Measurements from ENCODE around the gene ZNF519. TPM values are rescaled to one million over a fixed set of nuclear protein-coding genes. Genes with fewer than 3 reads are reported as not detected.

ZNF519 gene
- total RNA-seq, 1 donor from 2014 or later = 39.0 TPM

- H3K27me3 Mint-ChIP-seq (ENCODE audit: low read depth) = peaks cover 2% of the 10 kb centered on the region
- TF ChIP-seq CTCF (conservative IDR thresholded peaks at IDR 0.05) = no peak
- peaks cover 28% of the 10 kb centered on the region for H3K9me3 Mint-ChIP-seq
- DNase-seq (ENCODE audit: low read depth, low spot score) = no peak
- H3K4me1 Mint-ChIP-seq = no peaks in the 10 kb centered on the region
- H3K36me3 Mint-ChIP-seq (ENCODE audit: low read depth) = peaks cover 71% of the 10 kb centered on the region
- no peak overlapping the region for H3K27ac Mint-ChIP-seq (ENCODE audit: unreplicated experiment)
- H3K4me3 Mint-ChIP-seq = no peak overlapping the region
Measured at GRCh38 chr18:14104201-14104600, 28.0 kb downstream of the ZNF519 start.

- Mint-ChIP-seq H3K36me3 (ENCODE audit: low read depth) (peaks cover 75% of the 10 kb centered on the region), H3K9me3 (peaks cover 21% of the 10 kb centered on the region)
Measured at GRCh38 chr18:14100503-14101286, 31.5 kb downstream of the ZNF519 start.

GRCh38 chr18:14098428-14098827 lies 33.8 kb downstream of the ZNF519 start:
- Mint-ChIP-seq H3K27ac (ENCODE audit: unreplicated experiment) (no peak overlapping the region), H3K4me3 (no peak overlapping the region), H3K9me3 (peaks cover 10% of the 10 kb centered on the region), H3K27me3 (ENCODE audit: low read depth) (no peaks in the 10 kb centered on the region), H3K4me1 (no peaks in the 10 kb centered on the region), H3K36me3 (ENCODE audit: low read depth) (peaks cover 67% of the 10 kb centered on the region)
- TF ChIP-seq CTCF (conservative IDR thresholded peaks at IDR 0.05) = no peak
- no peak for DNase-seq (ENCODE audit: low read depth, low spot score)

More at GRCh38 chr18:14100503-14101286, 31.5 kb downstream of the ZNF519 start:
- no peak for DNase-seq (ENCODE audit: low read depth, low spot score)
- Mint-ChIP-seq H3K4me3 (no peak overlapping the region), H3K4me1 (no peaks in the 10 kb centered on the region), H3K27ac (ENCODE audit: unreplicated experiment) (no peak overlapping the region), H3K27me3 (ENCODE audit: low read depth) (peaks cover 2% of the 10 kb centered on the region)
- no peak for TF ChIP-seq CTCF (conservative IDR thresholded peaks at IDR 0.05)

- DNase-seq (ENCODE audit: low read depth, low spot score) = no peak
- H3K36me3 Mint-ChIP-seq (ENCODE audit: low read depth) = peaks cover 62% of the 10 kb centered on the region
- no peak overlapping the region for H3K27ac Mint-ChIP-seq (ENCODE audit: unreplicated experiment)
- peaks cover 12% of the 10 kb centered on the region for H3K9me3 Mint-ChIP-seq
- no peak for TF ChIP-seq CTCF (conservative IDR thresholded peaks at IDR 0.05)
- no peaks in the 10 kb centered on the region for H3K4me1 Mint-ChIP-seq
- H3K4me3 Mint-ChIP-seq = no peak overlapping the region
- no peaks in the 10 kb centered on the region for H3K27me3 Mint-ChIP-seq (ENCODE audit: low read depth)
Measured at GRCh38 chr18:14097761-14098160, 34.5 kb downstream of the ZNF519 start.

GRCh38 chr18:14093307-14093915 lies 38.8 kb downstream of the ZNF519 start:
- Mint-ChIP-seq H3K27me3 (ENCODE audit: low read depth) (no peaks in the 10 kb centered on the region), H3K27ac (ENCODE audit: unreplicated experiment) (no peak overlapping the region), H3K9me3 (peaks cover 8% of the 10 kb centered on the region), H3K36me3 (ENCODE audit: low read depth) (peaks cover 38% of the 10 kb centered on the region), H3K4me1 (peaks cover 5% of the 10 kb centered on the region), H3K4me3 (no peak overlapping the region)
- DNase-seq (ENCODE audit: low read depth, low spot score) = no peak
- TF ChIP-seq CTCF (conservative IDR thresholded peaks at IDR 0.05) = no peak
